DMS114 treated with DMSO at 0.1 percent for 48 hours (cell line): ENCODE data around the gene ANO10.
"Not testable (repeated sequence)": the region's sequence is repeated elsewhere in the genome, so short reads cannot be mapped to it uniquely, and the experiment has no call there.

Source experiments
- DNase-seq: peaks from one replicate; lab custom pipeline; 2025; ENCODE audit not compliant: unreplicated experiment; lab: John Stamatoyannopoulos, UW

Gene ANO10

GRCh38 chr3:43523454-43524053 lies 98.3 kb downstream of the ANO10 start:
- no peak for DNase-seq

- no peak for DNase-seq
Measured at GRCh38 chr3:43522727-43523362, 99.0 kb downstream of the ANO10 start.

- DNase-seq, result no peak
Measured at GRCh38 chr3:43521941-43522340, 99.9 kb downstream of the ANO10 start.

- not testable (repeated sequence) for DNase-seq
Measured at GRCh38 chr3:43518515-43518914, 103.3 kb downstream of the ANO10 start.

- DNase-seq, result no peak
Measured at GRCh38 chr3:43515970-43516635, 105.7 kb downstream of the ANO10 start.

GRCh38 chr3:43515208-43515917 lies 106.4 kb downstream of the ANO10 start:
- DNase-seq, result no peak

GRCh38 chr3:43512754-43513404 lies 108.9 kb downstream of the ANO10 start:
- no peak for DNase-seq

- DNase-seq, result no peak
Measured at GRCh38 chr3:43506644-43507043, 115.2 kb downstream of the ANO10 start.

- no peak for DNase-seq
Measured at GRCh38 chr3:43505351-43505750, 116.5 kb downstream of the ANO10 start.

GRCh38 chr3:43503067-43503728 lies 118.6 kb downstream of the ANO10 start:
- DNase-seq, result peak; percentile 50

GRCh38 chr3:43499256-43499655 lies 122.6 kb downstream of the ANO10 start:
- no peak for DNase-seq

GRCh38 chr3:43497905-43498365 lies 123.9 kb downstream of the ANO10 start:
- no peak for DNase-seq

GRCh38 chr3:43497422-43497821 lies 124.4 kb downstream of the ANO10 start:
- DNase-seq, result no peak

GRCh38 chr3:43496740-43497375 lies 125.0 kb downstream of the ANO10 start:
- DNase-seq, result no peak

- DNase-seq, result not testable (repeated sequence)
Measured at GRCh38 chr3:43492932-43493331, 128.9 kb downstream of the ANO10 start.

GRCh38 chr3:43491807-43492206 lies 130.0 kb downstream of the ANO10 start:
- DNase-seq, result not testable (repeated sequence)

GRCh38 chr3:43490640-43491185 lies 131.1 kb downstream of the ANO10 start:
- DNase-seq, result no peak

GRCh38 chr3:43489930-43490329 lies 131.9 kb downstream of the ANO10 start:
- no peak for DNase-seq

- no peak for DNase-seq
Measured at GRCh38 chr3:43485931-43486330, 135.9 kb downstream of the ANO10 start.
